Osteoblast (primary cell): ENCODE data around the gene KRTAP10-6. TPM values are rescaled to one million over a fixed set of nuclear protein-coding genes. Genes with fewer than 3 reads are reported as not detected.
"Not testable (repeated sequence)": the region's sequence is repeated elsewhere in the genome, so short reads cannot be mapped to it uniquely, and the experiment has no call there.

Experiments
- DNase-seq: peaks from one replicate; pipeline ENCODE4 v3.0.0; 2011; ENCODE audit warnings: low spot score, mixed read lengths; ENCODE audit not compliant: insufficient read length; ENCODE audit errors: missing footprints
- H2AFZ ChIP-seq: 2 replicates; pipeline ENCODE4 v1.6.0; 2011; ENCODE audit warnings: mild to moderate bottlenecking, low read length
- H3K27ac ChIP-seq: 2 replicates; pipeline ENCODE4 v1.5.1; 2011; ENCODE audit warnings: mild to moderate bottlenecking, low read depth, low read length, moderate library complexity
- H3K27me3 ChIP-seq: 2 replicates; pipeline ENCODE4 v1.6.0; 2012; ENCODE audit warnings: mild to moderate bottlenecking, control low read depth, inconsistent platforms, low read length, moderate library complexity; ENCODE audit not compliant: insufficient read depth
- H3K36me3 ChIP-seq: 2 replicates; pipeline ENCODE4 v1.5.1; 2011; ENCODE audit warnings: mild to moderate bottlenecking, low read length, control low read depth, moderate library complexity; ENCODE audit not compliant: insufficient read depth
- H3K4me1 ChIP-seq: 2 replicates; pipeline ENCODE4 v1.5.1; 2011; ENCODE audit warnings: mild to moderate bottlenecking, low read length, control low read depth, moderate library complexity; ENCODE audit not compliant: insufficient read depth
- H3K4me2 ChIP-seq: 2 replicates; pipeline ENCODE4 v1.6.0; 2011; ENCODE audit warnings: mild to moderate bottlenecking, low read length; ENCODE audit not compliant: insufficient read depth
- H3K4me3 ChIP-seq: fragments of 200-600 bp; sonication (generic); 3 replicates; pipeline ENCODE4 v1.5.1; 2012; ENCODE audit warnings: mild to moderate bottlenecking, low read length, inconsistent platforms; ENCODE audit not compliant: insufficient read depth
- H3K79me2 ChIP-seq: 2 replicates; pipeline ENCODE4 v1.6.0; 2012; ENCODE audit warnings: mild to moderate bottlenecking, low read length, control low read depth, inconsistent platforms; ENCODE audit not compliant: insufficient read depth
- H3K9me3 ChIP-seq: 2 replicates; pipeline ENCODE4 v1.5.1; 2011; ENCODE audit warnings: low read depth, low read length, control low read depth
- H4K20me1 ChIP-seq: 2 replicates; pipeline ENCODE4 v1.6.0; 2012; ENCODE audit warnings: mild to moderate bottlenecking, low read length, control low read depth; ENCODE audit not compliant: insufficient read depth
- total RNA-seq: library from RNA; depleted of rRNA; stranded (reverse); fragments of >200 nt; gene quantifications from 2 replicates; pipeline ENCODE4 v1.2.3, GENCODE V29; 2012
- TF ChIP-seq, protein P1 (sequence below): IDR thresholded peaks from 2 replicates; pipeline ENCODE4 v1.5.1; 2011; ENCODE audit warnings: mild to moderate bottlenecking, low read depth, low read length, moderate library complexity; ENCODE audit errors: extremely low read depth

The KRTAP10-6 gene
- total RNA-seq, 1 donor, result not detected

GRCh38 chr21:44602463-44602850 lies 10.2 kb upstream of the KRTAP10-6 start:
- TF ChIP-seq, protein P1, sequence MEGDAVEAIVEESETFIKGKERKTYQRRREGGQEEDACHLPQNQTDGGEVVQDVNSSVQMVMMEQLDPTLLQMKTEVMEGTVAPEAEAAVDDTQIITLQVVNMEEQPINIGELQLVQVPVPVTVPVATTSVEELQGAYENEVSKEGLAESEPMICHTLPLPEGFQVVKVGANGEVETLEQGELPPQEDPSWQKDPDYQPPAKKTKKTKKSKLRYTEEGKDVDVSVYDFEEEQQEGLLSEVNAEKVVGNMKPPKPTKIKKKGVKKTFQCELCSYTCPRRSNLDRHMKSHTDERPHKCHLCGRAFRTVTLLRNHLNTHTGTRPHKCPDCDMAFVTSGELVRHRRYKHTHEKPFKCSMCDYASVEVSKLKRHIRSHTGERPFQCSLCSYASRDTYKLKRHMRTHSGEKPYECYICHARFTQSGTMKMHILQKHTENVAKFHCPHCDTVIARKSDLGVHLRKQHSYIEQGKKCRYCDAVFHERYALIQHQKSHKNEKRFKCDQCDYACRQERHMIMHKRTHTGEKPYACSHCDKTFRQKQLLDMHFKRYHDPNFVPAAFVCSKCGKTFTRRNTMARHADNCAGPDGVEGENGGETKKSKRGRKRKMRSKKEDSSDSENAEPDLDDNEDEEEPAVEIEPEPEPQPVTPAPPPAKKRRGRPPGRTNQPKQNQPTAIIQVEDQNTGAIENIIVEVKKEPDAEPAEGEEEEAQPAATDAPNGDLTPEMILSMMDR, result no peak
- Histone ChIP-seq H2AFZ (no peak overlapping the region), H3K4me2 (no peak overlapping the region), H3K27me3 (no peaks in the 10 kb centered on the region), H3K79me2 (no peaks in the 10 kb centered on the region), H3K36me3 (no peaks in the 10 kb centered on the region), H3K4me1 (no peaks in the 10 kb centered on the region), H4K20me1 (no peaks in the 10 kb centered on the region), H3K27ac (no peak overlapping the region), H3K9me3 (no peaks in the 10 kb centered on the region), H3K4me3 (no peak overlapping the region)
- DNase-seq, result no peak

DNA sequence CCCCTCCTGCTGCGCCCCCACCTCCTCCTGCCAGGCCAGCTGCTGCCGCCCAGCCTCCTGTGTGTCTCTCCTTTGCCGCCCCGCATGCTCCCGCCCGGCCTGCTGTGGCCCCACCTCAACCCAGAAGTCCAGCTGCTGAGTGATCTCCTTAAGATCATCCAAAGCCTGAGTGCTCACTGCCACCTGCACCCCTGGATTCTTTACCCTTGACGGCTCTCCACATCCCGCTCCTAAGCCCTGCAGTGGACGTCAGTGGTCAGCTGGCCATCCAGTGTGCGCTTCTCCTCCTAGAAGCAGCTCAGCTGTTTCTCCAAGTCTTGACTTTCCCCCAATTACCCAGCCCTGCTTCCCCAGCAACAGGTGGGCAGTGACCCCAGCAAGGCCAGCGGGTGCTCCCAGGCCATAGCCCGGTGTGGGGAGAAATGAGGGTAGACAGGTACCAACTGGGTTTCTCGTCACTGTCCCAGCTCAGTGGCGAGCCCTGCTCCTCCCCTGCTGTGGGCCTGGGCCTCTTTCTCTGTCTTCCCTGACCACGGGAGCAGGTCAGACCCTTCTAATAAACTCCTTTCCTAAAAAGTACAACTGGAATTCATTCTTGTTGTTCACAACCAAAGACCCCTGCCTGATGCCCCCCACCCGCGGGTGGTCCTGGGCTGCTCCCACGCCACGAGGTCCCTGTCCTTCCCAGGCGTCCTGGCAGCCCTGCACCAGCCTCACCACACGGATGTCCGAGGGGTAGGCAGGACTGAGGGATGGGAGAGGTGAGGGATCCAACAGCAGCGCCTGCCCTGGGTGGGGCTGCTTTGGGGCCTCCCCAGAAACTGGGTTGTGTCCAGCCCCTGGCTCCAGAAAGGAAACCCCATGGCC lies 9.5 kb upstream of the KRTAP10-6 start:
- Histone ChIP-seq H3K27ac (no peak overlapping the region), H3K9me3 (no peaks in the 10 kb centered on the region), H2AFZ (no peak overlapping the region), H4K20me1 (no peaks in the 10 kb centered on the region), H3K79me2 (no peaks in the 10 kb centered on the region), H3K4me2 (no peak overlapping the region), H3K36me3 (no peaks in the 10 kb centered on the region), H3K4me3 (no peak overlapping the region), H3K27me3 (no peaks in the 10 kb centered on the region), H3K4me1 (no peaks in the 10 kb centered on the region)
- DNase-seq, result no peak
- TF ChIP-seq, protein P1, result no peak

DNA sequence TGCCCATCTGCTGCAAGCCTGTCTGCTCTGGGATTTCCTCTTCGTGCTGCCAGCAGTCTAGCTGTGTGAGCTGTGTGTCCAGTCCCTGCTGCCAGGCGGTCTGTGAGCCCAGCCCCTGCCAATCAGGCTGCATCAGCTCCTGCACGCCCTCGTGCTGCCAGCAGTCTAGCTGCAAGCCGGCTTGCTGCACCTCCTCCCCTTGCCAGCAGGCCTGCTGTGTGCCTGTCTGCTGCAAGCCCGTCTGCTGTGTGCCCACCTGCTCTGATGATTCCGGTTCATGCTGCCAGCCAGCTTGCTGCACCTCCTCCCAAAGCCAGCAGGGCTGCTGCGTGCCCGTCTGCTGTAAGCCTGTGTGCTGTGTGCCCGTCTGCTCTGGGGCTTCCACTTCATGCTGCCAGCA lies 8.8 kb upstream of the KRTAP10-6 start:
- H3K36me3 ChIP-seq, H3K4me2 ChIP-seq, H3K27me3 ChIP-seq, H3K27ac ChIP-seq, H3K4me1 ChIP-seq, H3K79me2 ChIP-seq, H3K4me3 ChIP-seq, DNase-seq, H2AFZ ChIP-seq, H4K20me1 ChIP-seq, H3K9me3 ChIP-seq: not testable (repeated sequence)

DNA sequence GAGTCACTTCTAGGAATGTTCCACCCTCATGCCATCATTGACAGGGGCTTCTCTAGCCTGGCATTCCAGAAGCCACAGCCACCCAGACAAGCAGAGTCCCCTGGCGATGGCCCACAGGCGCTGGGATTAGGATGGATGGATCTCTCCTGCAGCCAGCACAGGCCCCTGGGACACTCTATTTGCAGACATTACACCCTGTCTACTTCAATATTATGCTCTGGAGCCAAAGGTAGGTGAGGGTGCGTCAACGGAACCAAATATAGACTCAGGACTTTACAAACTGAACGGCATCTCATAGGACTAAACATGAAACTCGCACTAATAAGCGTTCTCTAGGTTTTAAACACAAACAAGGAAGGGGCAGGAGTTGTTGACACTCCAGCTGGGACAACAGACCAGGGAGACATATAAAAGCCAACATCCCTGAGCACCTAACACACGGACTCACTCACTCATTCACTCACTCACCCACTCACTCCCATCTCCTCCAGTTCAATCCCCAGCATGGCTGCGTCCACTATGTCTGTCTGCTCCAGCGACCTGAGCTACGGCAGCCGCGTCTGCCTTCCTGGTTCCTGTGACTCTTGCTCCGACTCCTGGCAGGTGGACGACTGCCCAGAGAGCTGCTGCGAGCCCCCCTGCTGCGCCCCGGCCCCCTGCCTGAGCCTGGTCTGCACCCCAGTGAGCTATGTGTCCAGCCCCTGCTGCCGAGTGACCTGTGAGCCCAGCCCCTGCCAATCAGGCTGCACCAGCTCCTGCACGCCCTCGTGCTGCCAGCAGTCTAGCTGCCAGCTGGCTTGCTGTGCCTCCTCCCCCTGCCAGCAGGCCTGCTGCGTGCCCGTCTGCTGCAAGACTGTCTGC lies 8.0 kb upstream of the KRTAP10-6 start, which contains the start of gene KRTAP10-7:
TSS of gene KRTAP10-7 (plus strand) at position 480 of the 861 bp plus-strand sequence. CDS start at position 505, 25 bp downstream.
- not testable (repeated sequence) for H4K20me1 ChIP-seq, H3K36me3 ChIP-seq, H2AFZ ChIP-seq, H3K27ac ChIP-seq, H3K79me2 ChIP-seq, H3K4me2 ChIP-seq, H3K4me3 ChIP-seq, DNase-seq, H3K27me3 ChIP-seq, H3K4me1 ChIP-seq, H3K9me3 ChIP-seq
